Activated CD4-positive, alpha-beta T cell treated with anti-CD3 and anti-CD28 coated beads, Interleukin-2, amount 50 U/mL, for 16 hours (primary cell): Measurements from ENCODE around the gene AP1M2.
"Not testable (repeated sequence)": the region's sequence is repeated elsewhere in the genome, so short reads cannot be mapped to it uniquely, and the experiment has no call there.

ENCODE experiments used
- DNase-seq: peaks from one replicate; pipeline ENCODE4 v3.0.0-alpha.2; 2020

Gene AP1M2

DNA sequence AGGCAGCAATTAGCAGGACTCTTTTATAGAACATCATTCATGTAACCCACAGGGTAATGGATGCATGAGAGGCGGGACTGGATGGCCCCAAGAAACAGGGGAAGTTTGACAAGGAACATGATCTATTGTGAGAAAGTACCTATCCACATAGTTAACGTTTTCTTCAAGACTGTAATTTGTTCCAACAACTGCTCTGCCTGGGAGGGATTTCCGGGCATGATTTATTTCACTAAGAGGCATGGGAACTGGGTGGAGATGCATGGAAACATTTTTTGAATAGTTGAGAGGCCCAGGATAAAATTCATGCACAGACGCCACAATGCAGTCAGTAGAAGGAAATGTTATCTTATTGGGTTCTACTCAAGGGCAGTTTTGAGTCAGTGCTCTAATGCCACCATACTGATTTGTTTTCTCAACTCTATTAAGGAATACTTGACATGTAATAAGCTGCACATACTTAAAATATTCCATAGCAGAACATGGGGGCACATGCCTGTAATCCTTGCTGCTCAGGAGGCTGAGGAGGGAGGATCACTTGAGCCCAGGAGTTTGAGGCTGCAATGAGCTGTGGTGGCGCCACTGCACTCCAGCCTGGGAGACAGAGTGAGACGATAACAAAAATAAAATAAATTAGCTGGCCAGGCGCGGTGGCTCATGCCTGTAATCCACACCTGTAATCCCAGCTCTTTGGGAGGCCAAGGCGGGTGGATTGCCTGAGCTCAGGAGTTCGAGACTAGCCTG is 53.3 kb downstream of the AP1M2 start:
- DNase-seq, result no peak

DNA sequence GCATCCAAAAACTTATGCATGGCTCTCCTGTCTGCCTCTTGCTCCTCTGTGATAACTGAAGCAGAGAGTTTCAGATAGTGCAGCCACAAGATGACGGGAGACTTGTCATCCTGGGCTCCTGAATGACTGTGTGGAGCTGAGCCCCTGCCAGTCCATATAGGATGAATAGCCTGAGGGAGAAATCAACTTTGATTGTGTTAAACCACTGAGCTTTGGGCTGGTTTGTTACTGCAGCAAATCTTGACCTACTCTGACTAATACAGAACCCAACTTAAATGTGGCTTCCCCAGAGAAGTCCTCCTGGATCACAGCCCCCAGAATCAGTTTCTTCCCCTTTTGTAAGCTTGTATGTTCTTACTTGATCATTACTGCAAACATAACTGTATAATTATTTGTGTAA is 54.7 kb downstream of the AP1M2 start:
- DNase-seq, result no peak

DNA sequence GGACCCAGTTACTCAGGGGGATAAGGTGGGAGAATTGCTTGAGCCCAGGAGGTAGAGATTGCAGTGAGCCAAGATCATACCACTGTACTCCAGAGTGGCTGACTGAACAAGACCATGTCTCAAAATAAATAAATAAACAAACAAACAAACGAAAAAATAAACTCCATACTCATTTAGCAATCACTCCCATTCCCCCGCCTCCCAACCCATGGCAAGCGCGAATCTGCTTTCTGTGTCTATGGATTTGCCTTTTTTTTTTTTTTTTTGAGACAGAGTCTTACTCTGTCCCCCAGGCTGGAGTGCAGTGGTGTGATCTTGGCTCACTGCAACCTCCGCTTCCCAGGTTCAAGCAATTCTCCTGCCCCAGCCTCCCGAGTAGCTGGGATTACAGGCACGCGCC is 60.2 kb downstream of the AP1M2 start:
- DNase-seq, result not testable (repeated sequence)

DNA sequence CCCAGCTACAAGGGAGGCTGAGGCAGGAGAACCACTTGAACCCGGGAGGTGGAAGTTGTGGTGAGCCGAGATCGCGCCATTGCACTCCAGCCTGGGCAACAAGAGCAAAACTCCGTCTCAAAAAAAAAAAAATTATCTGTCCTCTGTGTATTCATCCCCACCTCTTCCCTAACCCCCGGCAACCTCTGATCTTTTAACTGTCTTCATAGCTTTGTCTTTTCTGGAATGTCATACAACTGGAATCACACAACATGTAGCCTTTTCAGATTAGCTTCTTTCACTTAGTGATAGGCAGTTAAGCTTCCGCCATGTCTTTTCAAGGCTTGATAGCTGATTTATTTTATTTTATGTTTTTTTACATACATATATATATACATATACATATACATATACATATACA is 61.5 kb downstream of the AP1M2 start:
- no peak for DNase-seq

DNA sequence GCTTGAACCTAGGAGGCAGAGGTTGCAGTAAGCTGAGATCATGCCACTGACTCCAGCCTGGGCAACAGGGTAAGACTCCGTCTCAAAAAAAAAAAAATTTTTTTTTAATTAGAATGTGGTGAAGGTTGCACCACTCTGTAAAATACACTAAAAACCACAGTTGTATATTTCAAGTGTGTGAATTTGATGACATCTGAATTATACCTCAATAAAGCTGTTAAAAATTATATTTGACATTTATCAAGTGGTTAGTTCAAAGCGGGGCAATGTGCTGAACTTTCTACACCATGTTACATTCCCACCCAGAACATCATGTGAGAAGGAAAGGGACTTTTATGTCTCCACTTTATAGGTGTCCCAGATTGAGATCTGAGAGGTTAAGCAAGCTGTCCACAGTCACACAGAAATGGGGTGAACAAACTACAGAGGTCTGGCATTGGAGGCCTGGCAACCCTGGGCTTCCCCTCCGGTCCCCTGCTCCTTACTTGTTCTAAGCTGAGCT is 63.9 kb downstream of the AP1M2 start:
- DNase-seq, result no peak
